Measurements from ENCODE around the gene WDR6. TPM values are rescaled to one million over a fixed set of nuclear protein-coding genes. Genes with fewer than 3 reads are reported as not detected.

The WDR6 gene
- total RNA-seq, 2 experiments from 2014 or later, result 132 to 134 TPM

DNA sequence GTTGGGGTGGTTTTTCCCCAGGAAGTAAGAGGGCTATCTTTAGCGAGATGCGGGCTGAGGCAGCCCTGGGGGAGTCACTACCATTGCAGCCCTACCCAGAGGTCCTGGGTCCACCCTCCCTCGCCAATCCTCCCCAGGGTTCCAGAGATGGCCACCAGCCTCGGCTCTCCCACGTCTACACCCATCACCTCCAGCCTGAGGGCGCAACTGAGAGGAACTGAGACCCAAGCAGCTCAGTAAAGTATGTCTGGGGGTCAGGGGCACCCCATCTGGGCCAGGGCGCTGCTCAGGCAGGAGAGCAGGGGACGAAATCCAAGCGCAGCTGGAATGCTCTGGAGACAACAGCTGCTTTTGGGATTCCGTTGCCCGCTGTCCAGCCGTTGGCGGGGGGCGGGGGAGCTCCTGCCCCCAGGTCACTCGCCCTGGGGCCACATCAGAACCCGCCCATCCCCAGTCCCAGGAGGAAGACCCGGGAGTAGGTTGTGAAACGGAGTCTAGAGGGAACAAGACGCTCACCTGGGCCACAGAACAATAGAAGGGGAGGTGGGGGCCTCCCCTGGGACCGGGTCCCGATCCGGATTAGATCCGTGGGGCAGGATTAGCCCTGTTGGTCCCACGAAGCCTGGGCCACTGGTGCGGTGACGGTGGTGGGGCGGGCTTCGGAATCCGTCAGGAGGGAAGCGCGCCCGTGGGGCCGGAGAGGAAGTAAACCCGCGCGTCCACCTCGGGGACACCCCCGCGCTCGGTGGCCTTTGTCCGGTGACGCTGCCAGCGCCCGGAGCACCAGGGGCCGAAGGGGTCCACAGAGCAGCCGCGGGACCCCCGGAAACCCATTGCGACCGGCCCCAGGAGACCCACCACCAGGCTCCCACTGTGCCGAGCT lies 13.4 kb downstream of the WDR6 start:
- Histone ChIP-seq H3K36me3 (ENCODE audit: insufficient read depth, low read length) (peaks cover 30% of the 10 kb centered on the region), H3K9me3 (ENCODE audit: control insufficient read depth in 1 of 2, insufficient read depth in 1 of 2, low read length in 2 of 2) (no peaks in the 10 kb centered on the region), H3K27me3 (ENCODE audit: control insufficient read depth in 1 of 2, insufficient read depth in 2 of 2, low read length in 2 of 2) (no peaks in the 10 kb centered on the region), H3K27ac (ENCODE audit: low read depth in 1 of 2, low read length in 2 of 2) (peak overlapping the region; percentile 92 to 98), H3K4me1 (ENCODE audit: insufficient read depth, low read length) (peaks cover 65% of the 10 kb centered on the region), H3K4me3 (ENCODE audit: low read length) (peak overlapping the region; percentile 80)
- Mint-ChIP-seq H3K27me3 (no peaks in the 10 kb centered on the region), H3K4me3 (peak overlapping the region; percentile 95), H3K27ac (peak overlapping the region; percentile 90), H3K36me3 (ENCODE audit: low read depth) (peaks cover 46% of the 10 kb centered on the region), H3K9me3 (no peaks in the 10 kb centered on the region), H3K4me1 (ENCODE audit: low read depth) (peaks cover 45% of the 10 kb centered on the region)
- ChIA-PET POLR2A (interaction anchor here (0.5 to 12.0 kb wide), 14 partner anchors 8 to 1317 kb away, joined by 3 to 331 read pairs (median 16); partner anchors contain the start of genes ARIH2, IMPDH2, IP6K2 and P4HTM), CTCF (interaction anchor here (0.7 to 5.2 kb wide), 6 partner anchors 9 to 304 kb away, joined by 3 to 63 read pairs (median 14); partner anchors contain the start of genes IMPDH2, IP6K2, KLHDC8B and P4HTM)
- intact Hi-C loops (cut with DNase I, micrococcal nuclease), result loop anchor here (1.0 to 10.0 kb wide), 10 partner anchors 9 to 914 kb away; partner anchors contain the start of genes QRICH1 (in 2 of the 2), APEH (in 1 of the 2), ARIH2 (in 1 of the 2) and IMPDH2 (in 1 of the 2)
- DNase-seq (peak in 4 of 14 experiments; percentile 32 to 67 (median 56)), ATAC-seq (ENCODE audit: poor library complexity) (no peak)
- TF ChIP-seq, protein P1, sequence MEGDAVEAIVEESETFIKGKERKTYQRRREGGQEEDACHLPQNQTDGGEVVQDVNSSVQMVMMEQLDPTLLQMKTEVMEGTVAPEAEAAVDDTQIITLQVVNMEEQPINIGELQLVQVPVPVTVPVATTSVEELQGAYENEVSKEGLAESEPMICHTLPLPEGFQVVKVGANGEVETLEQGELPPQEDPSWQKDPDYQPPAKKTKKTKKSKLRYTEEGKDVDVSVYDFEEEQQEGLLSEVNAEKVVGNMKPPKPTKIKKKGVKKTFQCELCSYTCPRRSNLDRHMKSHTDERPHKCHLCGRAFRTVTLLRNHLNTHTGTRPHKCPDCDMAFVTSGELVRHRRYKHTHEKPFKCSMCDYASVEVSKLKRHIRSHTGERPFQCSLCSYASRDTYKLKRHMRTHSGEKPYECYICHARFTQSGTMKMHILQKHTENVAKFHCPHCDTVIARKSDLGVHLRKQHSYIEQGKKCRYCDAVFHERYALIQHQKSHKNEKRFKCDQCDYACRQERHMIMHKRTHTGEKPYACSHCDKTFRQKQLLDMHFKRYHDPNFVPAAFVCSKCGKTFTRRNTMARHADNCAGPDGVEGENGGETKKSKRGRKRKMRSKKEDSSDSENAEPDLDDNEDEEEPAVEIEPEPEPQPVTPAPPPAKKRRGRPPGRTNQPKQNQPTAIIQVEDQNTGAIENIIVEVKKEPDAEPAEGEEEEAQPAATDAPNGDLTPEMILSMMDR (IDR thresholded peaks at IDR 0.05), result no peak

GRCh38 chr3:49021213-49021812 lies 14.1 kb downstream of the WDR6 start:
- Mint-ChIP-seq H3K27me3 (no peaks in the 10 kb centered on the region), H3K4me1 (ENCODE audit: low read depth) (peaks cover 48% of the 10 kb centered on the region), H3K9me3 (no peaks in the 10 kb centered on the region), H3K27ac (peak overlapping the region; percentile 90), H3K4me3 (peak overlapping the region; percentile 95), H3K36me3 (ENCODE audit: low read depth) (peaks cover 50% of the 10 kb centered on the region)
- DNase-seq, result peak; percentile 96 to 100 (median 98)
- peak; percentile 79 for ATAC-seq (ENCODE audit: poor library complexity)
- Histone ChIP-seq H3K9me3 (ENCODE audit: control insufficient read depth in 1 of 2, insufficient read depth in 1 of 2, low read length in 2 of 2) (no peaks in the 10 kb centered on the region), H3K27me3 (ENCODE audit: control insufficient read depth in 1 of 2, insufficient read depth in 2 of 2, low read length in 2 of 2) (no peaks in the 10 kb centered on the region), H3K36me3 (ENCODE audit: insufficient read depth, low read length) (peaks cover 35% of the 10 kb centered on the region), H3K4me1 (ENCODE audit: insufficient read depth, low read length) (peaks cover 68% of the 10 kb centered on the region), H3K27ac (ENCODE audit: low read depth in 1 of 2, low read length in 2 of 2) (peak overlapping the region; percentile 92 to 98), H3K4me3 (ENCODE audit: low read length) (peak overlapping the region; percentile 80)
- CTCF ChIA-PET, result interaction anchor here (0.5 to 5.2 kb wide), 19 partner anchors 9 to 1915 kb away, joined by 3 to 63 read pairs (median 4); partner anchors contain the start of genes IP6K2, KLHDC8B, P4HTM and QRICH1
- TF ChIP-seq, protein P1 (IDR thresholded peaks at IDR 0.05), result no peak
- POLR2A ChIA-PET, result interaction anchor here (0.5 to 12.0 kb wide), 26 partner anchors 8 to 1508 kb away, joined by 3 to 331 read pairs (median 6); partner anchors contain the start of genes ARIH2, CCDC71, DAG1 and ELP6
- intact Hi-C loops (cut with DNase I, micrococcal nuclease), result loop anchor here (1.0 to 10.0 kb wide), 10 partner anchors 8 to 913 kb away; partner anchors contain the start of genes QRICH1 (in 2 of the 2), APEH (in 1 of the 2), ARIH2 (in 1 of the 2) and IMPDH2 (in 1 of the 2)
